ENCODE measurements around the gene CTTN.
"Not testable (repeated sequence)": the region's sequence is repeated elsewhere in the genome, so short reads cannot be mapped to it uniquely, and the experiment has no call there.

CTTN gene

DNA sequence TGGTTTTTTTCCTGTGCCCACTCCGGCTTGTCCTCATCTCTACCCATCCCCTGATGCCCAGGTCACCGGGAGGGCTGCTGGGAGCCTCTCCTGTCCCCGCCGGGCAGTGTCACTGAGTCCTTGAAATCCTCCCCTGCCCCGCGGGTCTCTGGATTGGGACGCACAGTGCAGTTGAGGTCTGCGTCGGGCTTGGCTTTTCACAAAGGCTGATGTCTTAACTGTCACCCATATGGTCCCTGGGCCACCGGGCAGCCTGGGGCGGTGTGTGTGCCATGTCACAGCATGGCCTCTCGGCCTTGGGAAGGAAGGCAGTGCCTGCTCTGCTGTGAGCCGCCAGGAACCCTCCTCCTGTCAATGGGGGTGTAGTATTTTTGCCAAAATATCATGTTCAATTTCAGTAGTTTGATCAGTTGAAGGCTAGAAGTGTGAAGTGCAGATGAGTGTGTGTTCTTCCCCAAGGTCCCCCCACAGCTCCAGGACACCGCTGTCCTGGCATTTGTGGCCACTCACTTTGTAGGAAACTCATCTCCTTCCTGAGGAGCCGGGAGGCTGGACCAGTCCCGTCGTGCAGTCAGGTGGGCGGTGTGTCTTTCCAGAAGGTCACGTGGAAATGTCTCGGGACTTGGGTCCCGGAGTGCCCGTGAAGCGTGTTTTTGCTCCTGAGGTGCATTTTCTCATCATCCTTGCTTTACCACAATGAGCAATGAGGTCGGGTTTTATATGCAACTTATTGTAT is 37.6 kb downstream of the CTTN start:
- DNase-seq: no peak
- in situ Hi-C loops (cut with MboI; ENCODE audit: low pct_unique_long_range_greater_than_20kb, low sequenced_read_pairs): loop anchor here (25.0 kb wide), 1 partner anchor 524 kb away; no protein-coding TSS in a partner anchor

DNA sequence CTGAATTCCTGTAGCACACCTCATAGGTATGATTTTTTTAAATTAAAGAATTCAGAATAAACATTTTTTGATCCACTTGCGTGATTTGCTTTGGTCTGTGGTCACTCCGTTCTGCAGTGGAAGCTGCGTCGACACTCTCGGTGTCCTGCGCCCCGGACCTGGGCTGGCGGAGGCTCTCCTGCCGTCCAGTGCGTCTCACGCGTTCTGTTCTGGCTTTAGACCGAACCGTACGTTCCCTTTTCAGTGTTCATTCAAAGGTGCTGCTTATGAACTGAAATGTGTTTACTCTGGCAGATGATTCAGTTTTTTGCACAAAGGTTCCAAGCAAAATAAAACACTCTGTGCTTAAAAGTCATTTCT is 38.2 kb downstream of the CTTN start:
- in situ Hi-C loops (cut with MboI; ENCODE audit: low pct_unique_long_range_greater_than_20kb, low sequenced_read_pairs): loop anchor here (25.0 kb wide), 1 partner anchor 524 kb away; no protein-coding TSS in a partner anchor
- DNase-seq: no peak

DNA sequence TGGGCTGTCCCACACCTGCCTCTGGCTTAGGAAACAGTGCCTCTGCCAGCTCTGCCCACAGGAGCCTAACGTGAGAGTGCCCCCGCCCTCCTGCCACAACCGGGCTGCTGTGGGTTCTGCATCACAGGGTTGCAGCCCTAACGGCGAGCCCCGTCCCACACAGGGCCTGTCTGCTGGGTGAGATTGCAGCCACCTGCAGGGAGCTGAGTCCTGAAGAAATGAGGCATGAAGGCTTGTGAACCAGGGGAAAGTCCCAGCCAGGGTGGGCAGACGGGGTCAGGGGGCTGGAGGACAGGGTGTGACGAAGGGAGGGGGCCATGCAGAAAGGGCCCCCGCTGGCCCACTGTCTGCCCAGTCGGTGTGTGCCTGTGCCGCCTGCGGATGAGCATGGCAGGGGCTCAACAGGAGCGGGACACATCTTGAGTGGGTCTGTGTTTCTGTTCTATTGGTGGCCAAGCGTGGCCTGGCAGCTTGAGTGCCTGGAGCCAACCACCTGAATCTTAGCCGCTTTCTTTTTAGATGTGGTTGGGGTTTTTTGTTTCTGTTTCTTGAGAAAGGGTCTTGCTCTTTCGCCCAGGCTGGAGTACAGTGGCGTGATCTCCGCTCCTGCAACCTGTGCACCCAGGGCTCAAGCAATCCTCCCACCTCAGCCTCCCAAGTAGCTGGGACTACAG is 38.9 kb downstream of the CTTN start:
- in situ Hi-C loops (cut with MboI; ENCODE audit: low pct_unique_long_range_greater_than_20kb, low sequenced_read_pairs): loop anchor here (25.0 kb wide), 1 partner anchor 525 kb away; no protein-coding TSS in a partner anchor
- DNase-seq: no peak

DNA sequence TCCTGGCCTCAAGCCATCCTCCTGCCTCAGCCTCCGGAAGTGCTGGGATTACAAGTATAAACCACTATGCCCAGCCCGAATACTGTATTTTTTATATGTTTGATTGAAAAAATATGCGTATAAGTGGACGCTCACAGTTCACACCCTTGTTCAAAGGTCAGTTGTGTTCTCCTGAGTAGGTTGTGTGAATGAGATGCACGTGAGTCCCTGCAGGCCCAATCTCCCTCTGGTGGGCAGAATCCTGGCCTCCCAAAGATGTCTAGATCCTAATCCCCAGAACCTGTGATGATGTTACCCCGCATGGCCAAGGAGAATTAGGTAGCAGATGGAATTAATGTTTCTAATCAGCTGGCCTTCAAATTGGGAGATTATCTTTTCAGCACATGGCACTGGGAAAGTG is 41.9 kb downstream of the CTTN start:
- no peak for DNase-seq
- in situ Hi-C loops (cut with MboI; ENCODE audit: low pct_unique_long_range_greater_than_20kb, low sequenced_read_pairs): loop anchor here (25.0 kb wide), 1 partner anchor 528 kb away; no protein-coding TSS in a partner anchor

DNA sequence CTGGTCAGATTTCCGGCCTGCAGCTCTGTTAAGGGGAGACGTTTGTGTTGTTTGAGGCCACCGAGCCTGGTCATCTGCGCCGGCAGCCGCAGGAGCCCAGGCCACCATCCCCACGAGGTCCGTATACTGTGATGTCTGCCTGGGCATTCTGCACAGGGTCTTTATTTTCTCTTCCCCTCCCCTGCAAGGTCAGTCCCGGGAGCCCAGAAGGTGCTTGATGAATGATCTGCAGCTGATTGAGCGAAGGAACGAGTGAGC is 45.4 kb downstream of the CTTN start:
- in situ Hi-C loops (cut with MboI; ENCODE audit: low pct_unique_long_range_greater_than_20kb, low sequenced_read_pairs): loop anchor here (25.0 kb wide), 1 partner anchor 531 kb away; no protein-coding TSS in a partner anchor
- DNase-seq: no peak

DNA sequence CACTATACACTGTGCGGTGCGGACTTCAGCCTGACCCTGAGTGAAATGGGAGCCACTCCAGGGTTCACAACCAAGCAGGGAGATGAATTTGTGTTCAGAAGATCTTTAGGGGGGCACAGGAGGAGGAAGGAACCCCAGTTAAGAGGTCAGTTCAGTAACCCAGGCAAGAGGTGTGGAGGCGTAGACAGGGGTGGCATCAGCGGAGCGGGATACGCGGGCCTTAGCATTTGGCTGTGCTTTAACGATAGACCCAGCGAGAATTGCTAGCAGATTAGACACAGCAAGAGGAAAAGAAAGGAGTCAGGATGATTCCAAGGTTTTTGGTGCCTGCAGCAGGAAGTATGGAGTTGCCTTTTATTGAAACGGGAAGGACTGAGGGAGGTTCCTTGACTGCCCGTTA is 46.8 kb downstream of the CTTN start:
- in situ Hi-C loops (cut with MboI; ENCODE audit: low pct_unique_long_range_greater_than_20kb, low sequenced_read_pairs): loop anchor here (25.0 kb wide), 1 partner anchor 533 kb away; no protein-coding TSS in a partner anchor

DNA sequence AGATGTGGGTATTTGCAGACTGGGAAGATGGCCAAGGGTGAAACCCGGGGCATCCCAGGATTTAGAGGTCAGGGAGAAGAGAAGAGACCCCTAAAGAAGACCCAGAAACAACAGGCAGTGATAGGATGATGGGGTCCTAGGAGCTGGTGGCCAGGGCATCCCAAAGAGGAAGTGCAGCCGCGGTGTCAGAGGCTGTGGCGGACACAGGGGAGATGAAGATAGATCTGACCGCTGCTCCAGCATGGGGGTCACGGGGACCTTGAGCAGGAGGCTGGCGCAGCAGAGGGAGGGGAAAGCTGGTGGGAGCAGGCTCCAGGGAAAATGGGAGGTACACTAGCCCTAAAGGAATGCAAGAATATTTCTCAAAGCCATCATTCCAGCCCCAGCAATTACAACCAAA is 47.3 kb downstream of the CTTN start:
- no peak for DNase-seq
- in situ Hi-C loops (cut with MboI; ENCODE audit: low pct_unique_long_range_greater_than_20kb, low sequenced_read_pairs): loop anchor here (25.0 kb wide), 1 partner anchor 533 kb away; no protein-coding TSS in a partner anchor

More for the DNA sequence above, 46.8 kb downstream of the CTTN start:
- DNase-seq: no peak

DNA sequence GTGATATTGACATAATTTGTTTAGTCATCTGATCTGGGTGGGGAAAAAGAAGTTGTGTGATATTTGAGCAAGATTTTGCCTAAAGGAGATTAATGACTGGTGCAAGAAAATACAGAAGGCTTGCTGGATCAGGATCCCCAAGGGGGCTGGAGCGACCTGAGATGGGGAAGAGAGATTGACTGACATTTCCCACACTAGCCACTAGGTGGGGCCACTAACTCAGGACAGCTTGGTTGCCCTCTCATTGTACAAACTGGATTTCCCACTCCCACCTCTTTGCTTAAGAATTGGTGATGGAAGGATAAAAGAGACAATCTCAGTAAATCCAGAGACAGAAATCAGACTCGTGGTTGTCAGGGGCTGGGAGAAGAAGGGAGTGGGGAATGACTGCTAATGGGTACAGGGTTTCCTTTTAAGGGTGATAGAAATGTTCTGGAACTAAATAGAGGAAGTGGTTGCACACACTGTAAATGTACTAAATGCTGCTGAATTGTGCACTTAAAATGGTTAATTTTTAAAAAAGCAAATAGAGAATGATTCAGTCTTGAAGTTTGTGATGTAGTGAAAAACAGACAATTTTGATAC is 50.7 kb downstream of the CTTN start:
- in situ Hi-C loops (cut with MboI; ENCODE audit: low pct_unique_long_range_greater_than_20kb, low sequenced_read_pairs): loop anchor here (25.0 kb wide), 1 partner anchor 537 kb away; no protein-coding TSS in a partner anchor

DNA sequence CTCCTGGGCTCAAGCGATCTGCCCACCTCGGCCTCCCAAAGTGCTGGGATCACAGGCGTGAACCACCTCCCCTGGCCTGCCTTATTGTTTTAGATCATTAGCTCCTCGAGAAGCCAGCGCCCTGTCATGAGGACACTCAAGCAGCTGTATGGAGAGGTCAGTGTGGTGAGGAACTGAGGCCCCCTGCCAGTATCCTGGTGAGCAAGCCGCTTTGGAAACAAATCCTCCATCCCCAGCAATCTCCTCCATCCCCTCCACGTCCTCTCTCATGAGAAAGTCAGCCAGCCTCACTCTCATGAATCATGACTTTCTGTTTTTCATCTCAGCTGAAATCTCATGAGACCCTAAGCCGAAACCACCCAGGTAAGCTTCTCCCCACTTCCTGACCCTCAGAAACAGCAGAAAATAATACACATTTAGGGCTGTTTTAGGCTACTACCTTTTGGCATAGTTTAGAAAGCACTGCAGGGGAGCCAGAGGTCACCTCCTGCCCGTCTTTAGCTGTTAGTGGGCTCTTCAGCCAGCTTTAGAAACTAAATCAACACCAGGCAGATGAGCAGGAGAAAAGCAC is 56.0 kb downstream of the CTTN start:
- no peak for DNase-seq
- in situ Hi-C loops (cut with MboI; ENCODE audit: low pct_unique_long_range_greater_than_20kb, low sequenced_read_pairs): no loop called here

More for the DNA sequence above, 50.7 kb downstream of the CTTN start:
- DNase-seq: peak; percentile 22

DNA sequence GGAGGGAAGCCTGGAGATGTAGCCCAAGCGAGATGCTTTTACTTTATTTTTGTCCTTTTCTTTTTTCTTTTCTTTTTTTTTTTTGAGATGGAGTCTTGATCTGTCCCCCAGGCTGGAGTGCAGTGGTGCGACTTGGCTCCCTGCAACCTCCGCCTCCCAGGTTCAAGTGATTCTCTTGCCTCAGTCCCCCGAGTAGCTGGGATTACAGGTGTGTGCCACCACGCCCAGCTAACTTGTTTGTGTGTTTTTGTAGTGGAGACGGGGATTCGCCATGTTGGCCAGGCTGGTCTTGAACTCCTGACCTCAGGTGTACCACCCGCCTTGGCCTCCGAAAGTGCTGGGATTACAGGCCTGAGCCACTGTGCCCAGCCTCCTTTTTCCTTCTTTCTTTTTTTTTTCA is 56.5 kb downstream of the CTTN start:
- in situ Hi-C loops (cut with MboI; ENCODE audit: low pct_unique_long_range_greater_than_20kb, low sequenced_read_pairs); DNase-seq: not testable (repeated sequence)

DNA sequence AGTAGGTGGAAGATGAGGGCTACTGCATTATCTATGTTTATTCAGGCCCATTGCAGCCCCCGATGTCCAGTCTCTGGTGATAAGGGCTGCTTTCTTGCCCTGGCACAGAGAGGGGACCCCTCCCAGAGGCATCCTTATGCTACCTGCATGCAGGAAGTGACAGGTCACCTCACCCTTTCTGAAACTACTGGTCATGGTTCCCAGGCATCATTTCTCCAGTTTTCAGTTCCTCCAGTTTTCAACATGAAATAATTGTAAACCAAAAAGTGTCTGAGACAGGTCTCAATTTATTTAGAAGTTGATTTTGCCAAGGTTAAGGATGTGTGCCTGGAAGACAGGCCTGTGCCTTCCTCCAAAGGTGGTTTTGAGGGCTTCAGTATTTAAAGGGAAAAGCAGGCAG is 57.0 kb downstream of the CTTN start:
- in situ Hi-C loops (cut with MboI; ENCODE audit: low pct_unique_long_range_greater_than_20kb, low sequenced_read_pairs): no loop called here
- no peak for DNase-seq

DNA sequence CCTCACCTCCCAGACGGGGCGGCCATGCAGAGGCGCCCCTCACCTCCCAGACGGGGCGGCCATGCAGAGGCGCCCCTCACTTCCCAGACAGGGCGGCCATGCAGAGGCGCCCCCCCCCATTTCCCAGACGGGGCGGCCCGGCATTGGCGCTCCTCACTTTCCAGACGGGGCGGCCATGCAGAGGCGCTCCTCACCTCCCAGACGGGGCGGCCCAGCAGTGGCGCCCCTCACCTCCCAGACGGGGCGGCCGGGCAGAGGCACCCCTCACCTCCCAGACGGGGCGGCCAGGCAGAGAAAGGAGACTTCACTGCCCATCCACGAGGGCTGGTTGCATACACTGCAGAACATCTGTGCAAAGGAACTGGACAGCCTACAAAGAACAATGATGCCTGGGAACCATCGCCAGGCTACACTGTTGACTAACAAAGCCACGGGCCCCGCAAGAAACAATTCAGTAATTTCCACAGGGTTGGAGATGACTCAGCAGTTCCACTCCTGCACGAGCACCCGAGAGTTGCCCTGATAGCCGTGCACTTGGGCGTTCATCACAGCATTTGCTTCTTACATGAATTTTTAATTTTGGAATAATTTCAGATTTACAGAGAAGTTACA is 58.7 kb downstream of the CTTN start:
- in situ Hi-C loops (cut with MboI; ENCODE audit: low pct_unique_long_range_greater_than_20kb, low sequenced_read_pairs): no loop called here
- DNase-seq: no peak

DNA sequence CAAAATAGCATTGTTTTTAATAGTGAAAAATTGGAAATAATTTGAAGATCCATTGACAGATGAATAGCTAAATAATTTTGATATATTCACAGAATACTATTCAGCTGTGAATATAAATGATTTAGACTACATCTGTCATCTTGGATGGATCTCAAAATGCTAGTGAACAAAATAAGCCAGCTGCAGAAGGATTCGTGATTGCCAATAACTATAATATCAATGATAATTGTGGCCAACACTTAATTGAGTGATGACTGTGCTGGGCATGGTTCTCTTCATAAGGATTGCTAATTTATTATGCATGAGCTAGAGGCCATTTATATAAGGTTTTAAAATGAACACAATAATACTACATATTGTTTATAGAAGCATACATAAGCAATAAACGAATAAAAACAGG is 60.4 kb downstream of the CTTN start:
- DNase-seq: no peak
- in situ Hi-C loops (cut with MboI; ENCODE audit: low pct_unique_long_range_greater_than_20kb, low sequenced_read_pairs): no loop called here

DNA sequence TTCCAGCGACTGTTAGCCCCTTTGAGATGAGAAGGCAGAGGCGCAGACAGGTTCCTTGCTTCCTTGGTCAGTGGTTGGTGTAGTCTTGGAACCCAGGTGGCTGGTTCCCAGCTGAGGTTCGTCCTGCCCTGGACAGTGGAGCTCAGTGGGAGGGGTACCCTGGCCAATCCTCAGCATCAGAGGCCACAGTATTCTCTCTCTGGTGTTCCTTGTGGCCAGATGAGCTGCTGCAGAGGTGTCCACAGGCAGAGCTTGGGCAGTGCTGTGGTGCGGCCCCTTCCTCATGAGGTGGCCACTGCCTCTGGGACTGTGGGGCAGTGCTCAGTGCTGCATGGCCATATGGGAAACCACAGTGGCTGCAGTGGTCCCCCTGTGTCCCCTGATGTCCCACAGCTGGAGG is 61.8 kb downstream of the CTTN start:
- in situ Hi-C loops (cut with MboI; ENCODE audit: low pct_unique_long_range_greater_than_20kb, low sequenced_read_pairs): no loop called here

DNA sequence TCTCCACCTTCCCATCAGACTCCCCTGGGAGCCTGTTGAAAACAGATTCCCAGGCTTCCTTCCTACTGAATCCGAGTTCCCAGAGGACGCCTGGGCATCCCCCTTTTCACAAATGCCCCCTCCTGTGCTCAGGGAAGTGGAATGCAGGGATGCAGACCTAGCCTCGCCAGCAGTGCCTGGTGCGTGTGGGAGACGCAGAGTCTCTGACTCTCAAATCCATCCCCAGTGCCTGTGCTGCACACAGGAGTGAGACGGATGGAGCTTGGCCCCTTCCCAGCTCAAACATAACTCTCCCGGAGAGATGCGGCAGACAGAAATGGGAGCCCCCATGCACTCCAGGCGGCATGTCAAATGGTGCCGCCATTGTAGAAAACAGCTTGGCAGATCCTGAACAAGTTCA is 62.6 kb downstream of the CTTN start:
- in situ Hi-C loops (cut with MboI; ENCODE audit: low pct_unique_long_range_greater_than_20kb, low sequenced_read_pairs): no loop called here
- DNase-seq: no peak

More for the DNA sequence above, 61.8 kb downstream of the CTTN start:
- DNase-seq: no peak

DNA sequence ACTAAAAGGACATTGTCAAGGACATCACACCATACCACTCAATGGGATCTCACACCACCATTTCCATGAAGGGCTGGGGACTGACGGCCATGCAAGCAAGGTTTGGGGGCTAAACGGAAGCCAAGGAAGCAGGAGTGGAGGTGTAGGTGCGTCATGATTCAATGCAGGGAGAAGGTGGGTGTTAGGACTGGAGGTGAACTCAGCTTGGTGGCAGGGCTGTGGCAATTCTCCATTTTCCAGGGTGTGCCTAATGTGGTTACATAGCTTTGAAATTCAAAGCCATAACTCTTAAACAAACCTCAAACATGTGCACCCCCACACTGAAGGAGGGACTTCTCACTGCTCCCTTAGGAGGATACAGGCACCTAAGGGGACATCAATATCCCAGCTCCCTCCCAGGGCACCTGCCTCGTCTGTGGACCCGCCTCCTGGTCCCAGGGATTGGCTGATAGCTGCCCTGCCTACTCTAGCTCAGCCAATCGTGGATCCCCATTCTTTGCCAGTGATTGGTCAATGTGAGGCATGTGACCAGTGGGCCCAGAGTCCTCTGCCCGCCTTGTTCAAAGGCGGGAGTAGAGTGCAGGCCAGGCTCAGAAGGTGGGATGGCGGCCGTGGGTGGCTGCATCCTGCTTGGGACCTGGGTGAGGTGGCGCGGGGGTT is 64.6 kb downstream of the CTTN start:
- in situ Hi-C loops (cut with MboI; ENCODE audit: low pct_unique_long_range_greater_than_20kb, low sequenced_read_pairs): no loop called here
- DNase-seq: no peak

DNA sequence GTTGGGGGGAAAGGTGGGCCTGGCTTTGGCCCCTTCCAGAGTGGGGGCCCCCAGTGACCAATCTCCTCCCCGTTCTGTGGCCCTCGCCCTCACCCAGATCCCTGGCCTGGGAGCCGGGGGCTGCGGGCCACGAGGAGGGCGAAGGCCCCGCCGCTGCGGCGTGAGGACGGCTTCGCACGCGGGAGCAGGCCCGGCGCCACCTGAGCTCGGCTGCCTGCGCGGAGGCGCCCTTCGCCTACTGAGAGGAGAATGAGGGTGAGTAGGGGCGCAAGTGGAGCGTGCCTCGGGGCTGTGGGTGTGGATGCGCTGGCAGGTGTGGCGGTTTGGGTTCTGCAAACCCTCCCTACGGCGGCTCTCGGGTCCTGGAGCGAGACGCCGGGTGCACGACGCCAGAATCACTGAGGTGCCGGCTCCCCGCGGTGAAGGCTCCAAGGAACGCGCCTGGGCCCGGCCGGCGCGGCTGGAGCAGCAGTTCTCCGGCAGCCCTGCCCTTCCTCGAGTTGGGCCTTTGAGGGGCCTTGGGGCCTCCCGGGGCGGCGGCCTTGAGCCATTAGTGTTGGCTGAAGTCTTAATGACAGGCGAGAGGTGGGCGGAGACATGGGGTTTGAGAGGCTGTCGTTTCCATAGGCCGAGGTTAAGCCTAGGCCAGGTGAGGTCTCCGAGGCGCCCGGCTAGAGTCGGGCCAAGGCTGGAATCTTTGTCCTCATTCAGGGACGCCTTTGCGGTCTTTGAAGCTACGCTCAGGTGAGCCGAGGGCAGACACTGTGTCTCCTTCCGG is 65.3 kb downstream of the CTTN start:
- no peak for DNase-seq

More for the DNA sequence above, 65.3 kb downstream of the CTTN start:
- in situ Hi-C loops (cut with MboI; ENCODE audit: low pct_unique_long_range_greater_than_20kb, low sequenced_read_pairs): no loop called here

Data from KBM-7 (cell line).